ENCODE results near the gene ASTE1. TPM values are rescaled to one million over a fixed set of nuclear protein-coding genes. Genes with fewer than 3 reads are reported as not detected.

The ASTE1 gene
- total and polyA plus RNA-seq, 7 donors, result 4.3 to 6.2 (median 4.7) TPM

- Histone ChIP-seq H3K4me3 (no peak overlapping the region), H3K36me3 (peaks cover 0 to 6% (median 0%) of the 10 kb centered on the region in 4 donors), H3K27ac (no peak overlapping the region), H3K27me3 (no peaks in the 10 kb centered on the region), H3K4me1 (peaks cover 0 to 9% (median 6%) of the 10 kb centered on the region in 4 donors), H3K9me3 (no peaks in the 10 kb centered on the region)
- WGBS, 2 donors, result 62 to 81% methylated on average over 3 of the region's 3 CpGs
- intact Hi-C loops (cut with DNase I), result no loop called here
- TF ChIP-seq POLR2A (IDR thresholded peaks at IDR 0.05), result no peak
- no peak for TF ChIP-seq POLR2AphosphoS5 (IDR thresholded peaks at IDR 0.05)
- no peak for TF ChIP-seq EP300 (IDR thresholded peaks at IDR 0.05)
- TF ChIP-seq CTCF (IDR thresholded peaks at IDR 0.05), result no peak
- no peak for DNase-seq
Observed at GRCh38 chr3:131031660-131032059, 5.0 kb upstream of the ASTE1 start.

- intact Hi-C loops (cut with DNase I), result no loop called here
- Histone ChIP-seq H3K36me3 (peaks cover 0 to 7% (median 0%) of the 10 kb centered on the region in 4 donors), H3K27ac (no peak overlapping the region), H3K9me3 (no peaks in the 10 kb centered on the region), H3K4me1 (peaks cover 0 to 25% (median 23%) of the 10 kb centered on the region in 4 donors), H3K27me3 (no peaks in the 10 kb centered on the region), H3K4me3 (no peak overlapping the region)
- 92 to 95% methylated on average over 3 of the region's 3 CpGs for WGBS, 2 donors
- TF ChIP-seq CTCF (IDR thresholded peaks at IDR 0.05), result no peak
- no peak for TF ChIP-seq POLR2AphosphoS5 (IDR thresholded peaks at IDR 0.05)
- TF ChIP-seq POLR2A (IDR thresholded peaks at IDR 0.05), result no peak
- TF ChIP-seq EP300 (IDR thresholded peaks at IDR 0.05), result no peak
- DNase-seq, result no peak
Observed at GRCh38 chr3:131028844-131029243, 2.2 kb upstream of the ASTE1 start.

DNA sequence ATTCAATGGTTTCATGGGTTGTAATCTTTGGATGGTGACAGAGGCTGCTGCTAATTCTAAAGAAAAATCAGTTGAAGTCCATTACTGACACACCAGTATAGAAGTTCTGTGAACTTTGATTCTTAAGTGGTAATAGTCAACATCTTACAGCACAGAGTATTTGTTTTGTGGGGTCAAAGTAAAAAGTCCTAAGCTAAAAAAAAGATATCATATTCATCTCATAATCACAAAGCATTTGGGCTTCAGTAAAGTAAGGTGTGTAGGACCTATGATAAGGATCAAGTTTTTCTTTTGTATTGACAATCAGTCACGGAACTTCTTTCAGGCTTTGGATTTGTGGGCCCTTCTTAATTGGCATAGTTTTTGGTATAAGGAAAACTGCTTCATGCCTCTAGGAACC, 1.1 kb downstream of the ASTE1 start:
- no peak for DNase-seq
- Histone ChIP-seq H3K4me1 (peaks cover 0 to 55% (median 45%) of the 10 kb centered on the region in 4 donors), H3K4me3 (peak overlapping the region; percentile 61 to 83 (median 74)), H3K27me3 (no peaks in the 10 kb centered on the region), H3K36me3 (peaks cover 0 to 10% (median 3%) of the 10 kb centered on the region in 4 donors), H3K27ac (no peak overlapping the region), H3K9me3 (no peaks in the 10 kb centered on the region)
- 24 to 66% methylated on average over 1 of the region's 1 CpG for WGBS, 2 donors
- no peak for TF ChIP-seq EP300 (IDR thresholded peaks at IDR 0.05)
- intact Hi-C loops (cut with DNase I), result no loop called here

DNA sequence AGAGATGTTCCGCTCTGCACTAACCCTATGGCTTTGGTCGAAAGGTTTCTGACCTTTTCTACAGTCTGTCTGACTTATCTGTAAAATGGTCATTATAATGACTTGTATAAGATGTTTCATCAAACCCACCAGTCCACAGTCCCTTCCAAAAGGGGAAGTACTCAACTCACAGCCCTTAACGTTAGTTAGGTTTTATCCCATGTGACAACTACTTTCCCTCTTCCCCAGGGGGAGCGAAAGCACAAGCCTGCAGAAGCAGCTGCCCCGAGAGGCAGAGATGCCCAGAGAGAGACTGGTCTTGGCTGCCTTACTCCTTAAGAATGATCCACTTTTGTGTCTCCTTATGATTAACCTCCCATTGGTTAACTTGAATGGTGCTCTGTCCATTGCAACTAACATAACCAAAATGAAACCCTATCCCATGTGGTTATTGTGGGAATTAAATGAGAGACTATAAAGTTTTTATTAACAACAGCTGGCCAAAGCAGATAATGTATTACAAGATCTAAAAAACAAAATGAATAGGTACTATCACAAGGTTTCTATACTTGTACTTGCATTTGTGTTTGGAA, 6.4 kb downstream of the ASTE1 start:
- intact Hi-C loops (cut with DNase I), result no loop called here
- WGBS, 2 donors, result 66 to 87% methylated on average over 5 of the region's 5 CpGs

GRCh38 chr3:131018970-131019369, 7.7 kb downstream of the ASTE1 start:
- peaks cover 0 to 38% (median 28%) of the 10 kb centered on the region in 4 donors for H3K4me1 ChIP-seq
- TF ChIP-seq CTCF (IDR thresholded peaks at IDR 0.05) (no peak), POLR2AphosphoS5 (IDR thresholded peaks at IDR 0.05) (no peak), POLR2A (IDR thresholded peaks at IDR 0.05) (no peak), EP300 (IDR thresholded peaks at IDR 0.05) (no peak)
- H3K4me3 ChIP-seq, result no peak overlapping the region
- DNase-seq, result no peak
- H3K27me3 ChIP-seq, result no peaks in the 10 kb centered on the region
- no peaks in the 10 kb centered on the region for H3K9me3 ChIP-seq
- intact Hi-C loops (cut with DNase I), result no loop called here
- H3K27ac ChIP-seq, result no peak overlapping the region
- peaks cover 0 to 51% (median 12%) of the 10 kb centered on the region in 4 donors for H3K36me3 ChIP-seq
- 76 to 86% methylated on average over 3 of the region's 3 CpGs for WGBS, 2 donors

More for the DNA sequence above, 6.4 kb downstream of the ASTE1 start:
- no peak for DNase-seq
- peaks cover 0 to 38% (median 7%) of the 10 kb centered on the region in 4 donors for H3K36me3 ChIP-seq
- H3K27me3 ChIP-seq, result no peaks in the 10 kb centered on the region
- no peak for TF ChIP-seq POLR2A (IDR thresholded peaks at IDR 0.05)
- TF ChIP-seq CTCF (IDR thresholded peaks at IDR 0.05), result no peak
- no peak for TF ChIP-seq POLR2AphosphoS5 (IDR thresholded peaks at IDR 0.05)
- no peak for TF ChIP-seq EP300 (IDR thresholded peaks at IDR 0.05)
- H3K9me3 ChIP-seq, result no peaks in the 10 kb centered on the region
- no peak overlapping the region for H3K27ac ChIP-seq
- H3K4me1 ChIP-seq, result peaks cover 0 to 46% (median 35%) of the 10 kb centered on the region in 4 donors
- no peak overlapping the region for H3K4me3 ChIP-seq

Measured in sigmoid colon (tissue), 7 donors.